Vagina (tissue), 2 donors: Measurements from ENCODE around the gene ACAP3.

ENCODE experiments used
- CTCF ChIP-seq, 3 experiments: fragments of 450-650 bp in 2 of 3; fragments of 200-600 bp in 1 of 3; sonication (generic) in 1 of 3; IDR thresholded peaks; one replicate each; pipeline ENCODE4 v1.5.1; 2017 to 2019; ENCODE audit warnings: antibody characterized with exemption in 3 of 3, mild to moderate bottlenecking in 2 of 3, moderate library complexity in 2 of 3
- POLR2A ChIP-seq, 2 donors: fragments of 450-650 bp; IDR thresholded peaks; one replicate each; pipeline ENCODE4 v1.6.1; 2017; ENCODE audit warnings: antibody characterized with exemption in 2 of 2, mild to moderate bottlenecking in 2 of 2, moderate library complexity in 2 of 2

GRCh38 chr1:1315435-1315954 lies 7.8 kb upstream of the ACAP3 start:
- TF ChIP-seq POLR2A (IDR thresholded peaks at IDR 0.05), result no peak
- TF ChIP-seq CTCF (IDR thresholded peaks at IDR 0.05), result no peak
